HepG2 (cell line): ENCODE data around the gene NT5C. TPM values are rescaled to one million over a fixed set of nuclear protein-coding genes. Genes with fewer than 3 reads are reported as not detected.

Experiments used
- ARID2 ChIP-seq: sonication (generic); formaldehyde crosslinking; IDR thresholded peaks from 2 replicates; pipeline ENCODE4 v1.8.1; 2022; ENCODE audit warnings: mild to moderate bottlenecking, missing genetic modification reagents, borderline replicate concordance
- KAT2B ChIP-seq: fragments of 150-350 bp; IDR thresholded peaks from 2 replicates; pipeline ENCODE4 v1.6.1; 2014; ENCODE audit warnings: low read depth, low read length, borderline replicate concordance
- KDM5A ChIP-seq: fragments of 200-600 bp; sonication (generic); IDR thresholded peaks from 2 replicates; pipeline ENCODE4 v1.7.0; 2018; ENCODE audit warnings: antibody characterized with exemption, mild to moderate bottlenecking, low read length, borderline replicate concordance
- KLF9 ChIP-seq: IDR thresholded peaks from 2 replicates; pipeline ENCODE4 v1.6.1; 2016; ENCODE audit warnings: low read depth
- LCORL ChIP-seq, 2 experiments: fragments of 450-650 bp in 1 of 2; sonication (generic) in 1 of 2; formaldehyde crosslinking in 1 of 2; IDR thresholded peaks; 2 replicates each; pipeline versions ENCODE4 v1.5.0 to v1.6.1; 2017 to 2020; ENCODE audit warnings: antibody characterized with exemption in 1 of 2, missing genetic modification reagents in 1 of 2
- REXO4 ChIP-seq: sonication (generic); formaldehyde crosslinking; IDR thresholded peaks from 2 replicates; pipeline ENCODE4 v1.8.0; 2022; ENCODE audit warnings: missing genetic modification reagents, mild to moderate bottlenecking, borderline replicate concordance
- ZC3H13 ChIP-seq: sonication (generic); formaldehyde crosslinking; IDR thresholded peaks from 2 replicates; pipeline ENCODE4 v1.8.1; 2023; ENCODE audit warnings: mild to moderate bottlenecking, missing genetic modification reagents, moderate library complexity
- ZNF10 ChIP-seq: sonication (generic); formaldehyde crosslinking; IDR thresholded peaks from 2 replicates; pipeline ENCODE4 v1.4.0; 2020; ENCODE audit warnings: mild to moderate bottlenecking, low read depth, missing genetic modification reagents, borderline replicate concordance
- ZNF121 ChIP-seq: sonication (generic); formaldehyde crosslinking; IDR thresholded peaks from 2 replicates; pipeline ENCODE4 v1.5.0; 2020; ENCODE audit warnings: mild to moderate bottlenecking, missing genetic modification reagents
- ZNF17 ChIP-seq: sonication (generic); formaldehyde crosslinking; IDR thresholded peaks from 2 replicates; pipeline ENCODE4 v1.5.0; 2020; ENCODE audit warnings: mild to moderate bottlenecking, missing genetic modification reagents
- ZNF441 ChIP-seq: sonication (generic); formaldehyde crosslinking; IDR thresholded peaks from 2 replicates; pipeline ENCODE4 v1.7.0; 2021; ENCODE audit warnings: missing genetic modification reagents, borderline replicate concordance
- ZNF558 ChIP-seq: sonication (generic); formaldehyde crosslinking; IDR thresholded peaks from 2 replicates; pipeline ENCODE4 v1.9.0; 2022; ENCODE audit warnings: mild to moderate bottlenecking, missing genetic modification reagents, borderline replicate concordance
- polyA plus RNA-seq, 8 experiments: library from polyadenylated mRNA; depleted of rRNA in 3 of 8; stranded (reverse) in 7 of 8; unstranded in 1 of 8; fragments of >200 nt; fragmentation: Illumina TruSeq in 4 of 8; extraction: Trizol in 4 of 8; gene quantifications; 2 replicates each; pipeline versions ENCODE4 v1.2.1 to v1.2.3, GENCODE V29; 2011 to 2016; ENCODE audit warnings: low read depth in 4 of 8, missing spikeins in 1 of 8, mixed read lengths in 1 of 8; ENCODE audit not compliant: insufficient read depth in 1 of 8
- total RNA-seq, 5 experiments: library from RNA; depleted of rRNA; stranded (reverse); fragments of >200 nt; fragmentation: Illumina TruSeq; extraction: Trizol; gene quantifications; 2 replicates each; pipeline ENCODE4 v1.2.3, GENCODE V29; 2016; ENCODE audit warnings: low read depth in 1 of 5
- TF ChIP-seq, protein P1 (sequence below): sonication (generic); formaldehyde crosslinking; IDR thresholded peaks from 2 replicates; pipeline ENCODE4 v1.5.0; 2020; ENCODE audit warnings: mild to moderate bottlenecking, low read depth, missing genetic modification reagents, borderline replicate concordance
- TF ChIP-seq, protein P2 (sequence below): IDR thresholded peaks from 2 replicates; pipeline ENCODE4 v1.6.1; 2016; ENCODE audit warnings: low read depth, missing genetic modification reagents, missing compliant biosample characterization
- TF ChIP-seq, protein P3 (sequence below): sonication (generic); formaldehyde crosslinking; IDR thresholded peaks from 2 replicates; pipeline ENCODE4 v1.5.1; 2020; ENCODE audit warnings: mild to moderate bottlenecking, moderate library complexity, missing genetic modification reagents
- TF ChIP-seq, protein P4 (sequence below): sonication (generic); formaldehyde crosslinking; IDR thresholded peaks from 2 replicates; pipeline ENCODE4 v1.4.0; 2020; ENCODE audit warnings: missing genetic modification reagents

The NT5C gene
- total and polyA plus RNA-seq, 2 of the 13 experiments (the other 11 are each of a cell fraction or from before 2014, with no cell fraction given): 42.8 to 48.6 TPM

DNA sequence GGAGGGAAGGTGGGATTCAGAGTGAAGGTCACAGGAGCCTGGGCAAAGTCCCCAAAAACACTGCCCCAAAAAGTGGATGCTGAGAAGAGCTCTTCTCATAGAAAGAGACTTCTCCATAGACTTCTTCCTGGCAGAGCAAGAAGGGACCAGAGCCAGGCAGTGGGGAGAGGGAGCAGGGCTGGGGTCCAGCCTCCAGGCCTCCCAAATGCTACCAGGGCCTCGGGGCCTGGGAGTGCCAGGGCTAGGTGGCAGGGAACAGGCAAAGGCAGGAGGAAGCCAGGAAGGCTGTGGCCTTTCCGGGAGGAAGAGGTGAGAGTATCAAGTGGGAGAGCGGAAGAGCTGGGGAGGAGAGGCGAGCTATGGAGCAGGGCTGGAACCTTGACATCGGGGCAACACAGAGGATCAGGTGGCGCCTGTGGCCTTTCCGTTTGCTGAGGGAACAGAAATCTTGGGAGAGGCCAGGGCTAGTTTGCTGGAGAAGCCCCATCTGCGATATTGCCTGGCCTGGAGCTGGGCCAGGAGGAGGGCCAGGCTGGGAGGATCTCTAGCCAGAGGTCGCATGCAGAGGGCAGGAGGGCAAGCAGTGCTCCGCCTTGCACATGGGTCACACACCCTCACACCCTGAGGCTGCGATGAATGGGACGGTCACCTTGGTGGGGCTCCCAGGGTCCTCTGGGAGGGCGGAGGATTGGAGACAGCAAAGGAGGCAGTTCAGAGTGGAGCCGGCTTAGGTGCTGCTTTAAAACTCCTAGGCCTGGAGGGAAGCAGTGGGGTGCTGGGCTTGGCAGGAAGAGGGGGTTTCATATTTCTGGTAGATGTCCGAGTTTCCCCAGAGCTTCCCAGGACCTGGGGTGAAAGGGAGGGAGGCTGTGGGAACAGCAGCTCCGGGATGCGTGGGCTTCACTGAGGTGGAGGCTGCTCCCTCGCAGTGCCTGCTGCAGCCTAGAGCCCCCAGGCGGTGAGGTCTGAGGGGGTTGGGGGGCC is 40.4 kb downstream of the NT5C start (continued):
- TF ChIP-seq, protein P1, sequence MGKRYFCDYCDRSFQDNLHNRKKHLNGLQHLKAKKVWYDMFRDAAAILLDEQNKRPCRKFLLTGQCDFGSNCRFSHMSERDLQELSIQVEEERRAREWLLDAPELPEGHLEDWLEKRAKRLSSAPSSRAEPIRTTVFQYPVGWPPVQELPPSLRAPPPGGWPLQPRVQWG (CRISPR knock-in tag): no peak
- 0 out of 2 replicates have a peak, but pooled peaks have one; percentile 49 for TF ChIP-seq ZC3H13
- TF ChIP-seq REXO4 (CRISPR knock-in tag): no peak
- TF ChIP-seq KLF9: no peak
- TF ChIP-seq ARID2 (CRISPR knock-in tag): no peak
- no peak for TF ChIP-seq KAT2B
- no peak for TF ChIP-seq KDM5A
- TF ChIP-seq ZNF17 (CRISPR knock-in tag): no peak
- TF ChIP-seq ZNF121 (CRISPR knock-in tag): no peak; the same call in 1 of the 2 replicates
- no peak for TF ChIP-seq ZNF10 (CRISPR knock-in tag)
- TF ChIP-seq LCORL (IDR thresholded peaks at IDR 0.05): no peak
- peak; percentile 82; the same call in 1 of the 2 replicates for TF ChIP-seq LCORL (CRISPR knock-in tag; IDR thresholded peaks at IDR 0.05)
- TF ChIP-seq ZNF441 (CRISPR knock-in tag): no peak
- TF ChIP-seq ZNF558: no peak
- TF ChIP-seq, protein P2, sequence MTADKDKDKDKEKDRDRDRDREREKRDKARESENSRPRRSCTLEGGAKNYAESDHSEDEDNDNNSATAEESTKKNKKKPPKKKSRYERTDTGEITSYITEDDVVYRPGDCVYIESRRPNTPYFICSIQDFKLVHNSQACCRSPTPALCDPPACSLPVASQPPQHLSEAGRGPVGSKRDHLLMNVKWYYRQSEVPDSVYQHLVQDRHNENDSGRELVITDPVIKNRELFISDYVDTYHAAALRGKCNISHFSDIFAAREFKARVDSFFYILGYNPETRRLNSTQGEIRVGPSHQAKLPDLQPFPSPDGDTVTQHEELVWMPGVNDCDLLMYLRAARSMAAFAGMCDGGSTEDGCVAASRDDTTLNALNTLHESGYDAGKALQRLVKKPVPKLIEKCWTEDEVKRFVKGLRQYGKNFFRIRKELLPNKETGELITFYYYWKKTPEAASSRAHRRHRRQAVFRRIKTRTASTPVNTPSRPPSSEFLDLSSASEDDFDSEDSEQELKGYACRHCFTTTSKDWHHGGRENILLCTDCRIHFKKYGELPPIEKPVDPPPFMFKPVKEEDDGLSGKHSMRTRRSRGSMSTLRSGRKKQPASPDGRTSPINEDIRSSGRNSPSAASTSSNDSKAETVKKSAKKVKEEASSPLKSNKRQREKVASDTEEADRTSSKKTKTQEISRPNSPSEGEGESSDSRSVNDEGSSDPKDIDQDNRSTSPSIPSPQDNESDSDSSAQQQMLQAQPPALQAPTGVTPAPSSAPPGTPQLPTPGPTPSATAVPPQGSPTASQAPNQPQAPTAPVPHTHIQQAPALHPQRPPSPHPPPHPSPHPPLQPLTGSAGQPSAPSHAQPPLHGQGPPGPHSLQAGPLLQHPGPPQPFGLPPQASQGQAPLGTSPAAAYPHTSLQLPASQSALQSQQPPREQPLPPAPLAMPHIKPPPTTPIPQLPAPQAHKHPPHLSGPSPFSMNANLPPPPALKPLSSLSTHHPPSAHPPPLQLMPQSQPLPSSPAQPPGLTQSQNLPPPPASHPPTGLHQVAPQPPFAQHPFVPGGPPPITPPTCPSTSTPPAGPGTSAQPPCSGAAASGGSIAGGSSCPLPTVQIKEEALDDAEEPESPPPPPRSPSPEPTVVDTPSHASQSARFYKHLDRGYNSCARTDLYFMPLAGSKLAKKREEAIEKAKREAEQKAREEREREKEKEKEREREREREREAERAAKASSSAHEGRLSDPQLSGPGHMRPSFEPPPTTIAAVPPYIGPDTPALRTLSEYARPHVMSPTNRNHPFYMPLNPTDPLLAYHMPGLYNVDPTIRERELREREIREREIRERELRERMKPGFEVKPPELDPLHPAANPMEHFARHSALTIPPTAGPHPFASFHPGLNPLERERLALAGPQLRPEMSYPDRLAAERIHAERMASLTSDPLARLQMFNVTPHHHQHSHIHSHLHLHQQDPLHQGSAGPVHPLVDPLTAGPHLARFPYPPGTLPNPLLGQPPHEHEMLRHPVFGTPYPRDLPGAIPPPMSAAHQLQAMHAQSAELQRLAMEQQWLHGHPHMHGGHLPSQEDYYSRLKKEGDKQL (CRISPR knock-in tag): peak; percentile 94; the same call in 1 of the 2 replicates
- TF ChIP-seq, protein P3, sequence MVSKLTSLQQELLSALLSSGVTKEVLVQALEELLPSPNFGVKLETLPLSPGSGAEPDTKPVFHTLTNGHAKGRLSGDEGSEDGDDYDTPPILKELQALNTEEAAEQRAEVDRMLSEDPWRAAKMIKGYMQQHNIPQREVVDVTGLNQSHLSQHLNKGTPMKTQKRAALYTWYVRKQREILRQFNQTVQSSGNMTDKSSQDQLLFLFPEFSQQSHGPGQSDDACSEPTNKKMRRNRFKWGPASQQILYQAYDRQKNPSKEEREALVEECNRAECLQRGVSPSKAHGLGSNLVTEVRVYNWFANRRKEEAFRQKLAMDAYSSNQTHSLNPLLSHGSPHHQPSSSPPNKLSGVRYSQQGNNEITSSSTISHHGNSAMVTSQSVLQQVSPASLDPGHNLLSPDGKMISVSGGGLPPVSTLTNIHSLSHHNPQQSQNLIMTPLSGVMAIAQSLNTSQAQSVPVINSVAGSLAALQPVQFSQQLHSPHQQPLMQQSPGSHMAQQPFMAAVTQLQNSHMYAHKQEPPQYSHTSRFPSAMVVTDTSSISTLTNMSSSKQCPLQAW (CRISPR knock-in tag): peak; percentile 66; the same call in 1 of the 2 replicates
- TF ChIP-seq, protein P4, sequence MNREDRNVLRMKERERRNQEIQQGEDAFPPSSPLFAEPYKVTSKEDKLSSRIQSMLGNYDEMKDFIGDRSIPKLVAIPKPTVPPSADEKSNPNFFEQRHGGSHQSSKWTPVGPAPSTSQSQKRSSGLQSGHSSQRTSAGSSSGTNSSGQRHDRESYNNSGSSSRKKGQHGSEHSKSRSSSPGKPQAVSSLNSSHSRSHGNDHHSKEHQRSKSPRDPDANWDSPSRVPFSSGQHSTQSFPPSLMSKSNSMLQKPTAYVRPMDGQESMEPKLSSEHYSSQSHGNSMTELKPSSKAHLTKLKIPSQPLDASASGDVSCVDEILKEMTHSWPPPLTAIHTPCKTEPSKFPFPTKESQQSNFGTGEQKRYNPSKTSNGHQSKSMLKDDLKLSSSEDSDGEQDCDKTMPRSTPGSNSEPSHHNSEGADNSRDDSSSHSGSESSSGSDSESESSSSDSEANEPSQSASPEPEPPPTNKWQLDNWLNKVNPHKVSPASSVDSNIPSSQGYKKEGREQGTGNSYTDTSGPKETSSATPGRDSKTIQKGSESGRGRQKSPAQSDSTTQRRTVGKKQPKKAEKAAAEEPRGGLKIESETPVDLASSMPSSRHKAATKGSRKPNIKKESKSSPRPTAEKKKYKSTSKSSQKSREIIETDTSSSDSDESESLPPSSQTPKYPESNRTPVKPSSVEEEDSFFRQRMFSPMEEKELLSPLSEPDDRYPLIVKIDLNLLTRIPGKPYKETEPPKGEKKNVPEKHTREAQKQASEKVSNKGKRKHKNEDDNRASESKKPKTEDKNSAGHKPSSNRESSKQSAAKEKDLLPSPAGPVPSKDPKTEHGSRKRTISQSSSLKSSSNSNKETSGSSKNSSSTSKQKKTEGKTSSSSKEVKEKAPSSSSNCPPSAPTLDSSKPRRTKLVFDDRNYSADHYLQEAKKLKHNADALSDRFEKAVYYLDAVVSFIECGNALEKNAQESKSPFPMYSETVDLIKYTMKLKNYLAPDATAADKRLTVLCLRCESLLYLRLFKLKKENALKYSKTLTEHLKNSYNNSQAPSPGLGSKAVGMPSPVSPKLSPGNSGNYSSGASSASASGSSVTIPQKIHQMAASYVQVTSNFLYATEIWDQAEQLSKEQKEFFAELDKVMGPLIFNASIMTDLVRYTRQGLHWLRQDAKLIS: no peak
